Psoas muscle (tissue), 8 donors: ENCODE results near the gene ITGA7. TPM values are rescaled to one million over a fixed set of nuclear protein-coding genes. Genes with fewer than 3 reads are reported as not detected.

ENCODE experiments used
- ATAC-seq, 4 donors: fragments of 200-7000 bp; cut with Tn5 transposase; one replicate each; pipeline ENCODE4 v1.9.1; 2020; ENCODE audit warnings: moderate library complexity in 3 of 4, mild to moderate bottlenecking in 2 of 4
- DNase-seq, 2 donors: peaks; one replicate each; pipeline ENCODE4 v3.0.0-alpha.2; 2020
- H3K27ac ChIP-seq: fragments of 200-600 bp; one replicate; pipeline ENCODE4 v1.8.0; 2022
- H3K27me3 ChIP-seq, 3 donors: fragments of 200-600 bp in 1 of 3; one replicate each; pipeline versions ENCODE4 v1.6.1 to v1.8.0; 2013 to 2022; ENCODE audit warnings: low read length in 2 of 3, mild to moderate bottlenecking in 2 of 3, moderate library complexity in 1 of 3; ENCODE audit not compliant: insufficient read depth in 3 of 3
- H3K36me3 ChIP-seq, 2 donors: fragments of 200-600 bp in 1 of 2; one replicate each; pipeline versions ENCODE4 v1.6.1 to v1.8.0; 2013 to 2022; ENCODE audit warnings: low read depth in 1 of 2, mild to moderate bottlenecking in 1 of 2, moderate library complexity in 1 of 2; ENCODE audit not compliant: insufficient read depth in 1 of 2
- H3K4me1 ChIP-seq: fragments of 200-600 bp; one replicate; pipeline ENCODE4 v1.8.0; 2022
- H3K4me3 ChIP-seq: fragments of 200-600 bp; one replicate; pipeline ENCODE4 v1.8.0; 2022; ENCODE audit warnings: mild to moderate bottlenecking
- H3K9me3 ChIP-seq: fragments of 200-600 bp; one replicate; pipeline ENCODE4 v1.8.0; 2022
- WGBS, 3 donors: extraction: QIAGEN DNeasy Blood & Tissue Kit; methylation state at CpG; one replicate each; pipeline versions ENCODE4 v1.1.6 to v1.1.7; 2013; 5-methylcytosine and 5-hydroxymethylcytosine counted together
- intact Hi-C, 2 donors: fragments of 100-400 bp; cut with DNase I; formaldehyde crosslinking; loops; one replicate each; pipeline versions ENCODE4 v1.11.0 to v1.14.2; 2022
- polyA plus RNA-seq, 3 donors: library from polyadenylated mRNA; stranded (reverse); fragments of 200-250 nt; gene quantifications; one replicate each; pipeline ENCODE4 v1.2.3, GENCODE V29; 2013
- total RNA-seq, 4 donors: library from RNA; stranded (reverse); fragmentation: NEBNext Ultra II Directional in 2 of 4; extraction: Animal tissue kit (Norgen Biotek cat#: 25700) in 2 of 4; gene quantifications; one replicate each; pipeline versions ENCODE4 v1.2.1 to v1.2.4, GENCODE V29; 2021 to 2023
- TF ChIP-seq, protein P1 (sequence below): fragments of 200-600 bp; IDR thresholded peaks from one replicate; pipeline ENCODE4 v1.8.0; 2022; ENCODE audit warnings: antibody characterized with exemption
- donor health status: healthy with polysubstance abuse.
- donor health status: DM: no; HTN: no; CAD: no; lungs with moderate emphysema.
- donor health status: Bipolar disorder and iron deficiency.
- donor health status: healthy.
- donor health status: DM: yes; HTN: yes; CAD: no.
- donor health status: DM: no; HTN: no; CAD: no.
- donor health status: DM: no; HTN: no; CAD: no.
- donor health status: DM: yes; HTN: yes; CAD: no.

ITGA7 gene
- total and polyA plus RNA-seq, 7 donors, result 51.8 to 433 (median 297) TPM

DNA sequence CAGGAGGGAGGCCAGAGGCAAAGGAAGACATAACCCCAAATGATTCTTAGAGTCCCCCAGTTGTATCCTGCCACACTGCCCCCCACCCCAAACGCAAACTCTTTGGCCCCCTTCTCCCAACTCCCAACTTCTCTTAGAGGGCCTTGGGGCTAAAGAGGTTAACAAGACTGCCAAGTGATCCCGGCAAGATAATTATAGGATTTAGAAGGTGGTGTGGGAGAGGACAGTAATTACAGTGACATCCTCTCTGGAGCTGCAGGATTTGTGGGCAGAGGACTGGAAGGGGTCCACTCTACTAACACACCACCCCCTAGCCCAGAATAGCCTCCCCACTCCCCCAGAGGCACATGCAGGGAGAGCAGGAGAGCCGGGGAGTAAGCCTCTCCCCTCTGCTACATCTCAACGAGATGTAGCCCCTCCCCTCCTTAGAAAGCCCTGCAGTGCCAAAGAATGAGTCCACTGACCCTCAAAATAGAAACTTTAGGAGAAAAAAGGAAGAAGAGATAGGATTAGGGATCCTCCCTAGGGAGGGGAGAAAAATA lies 29.9 kb upstream of the ITGA7 start:
- intact Hi-C loops, result loop anchor here (2.0 to 5.0 kb wide), 3 partner anchors 61 to 290 kb away; no protein-coding TSS in a partner anchor
- Histone ChIP-seq H3K27me3 (no peaks in the 10 kb centered on the region), H3K36me3 (no peaks in the 10 kb centered on the region), H3K4me1 (no peaks in the 10 kb centered on the region), H3K4me3 (peak overlapping the region; percentile 64), H3K27ac (no peak overlapping the region), H3K9me3 (no peaks in the 10 kb centered on the region)
- ATAC-seq (peak in 1 of 4 donors; percentile 12), DNase-seq (no peak)
- TF ChIP-seq, protein P1, sequence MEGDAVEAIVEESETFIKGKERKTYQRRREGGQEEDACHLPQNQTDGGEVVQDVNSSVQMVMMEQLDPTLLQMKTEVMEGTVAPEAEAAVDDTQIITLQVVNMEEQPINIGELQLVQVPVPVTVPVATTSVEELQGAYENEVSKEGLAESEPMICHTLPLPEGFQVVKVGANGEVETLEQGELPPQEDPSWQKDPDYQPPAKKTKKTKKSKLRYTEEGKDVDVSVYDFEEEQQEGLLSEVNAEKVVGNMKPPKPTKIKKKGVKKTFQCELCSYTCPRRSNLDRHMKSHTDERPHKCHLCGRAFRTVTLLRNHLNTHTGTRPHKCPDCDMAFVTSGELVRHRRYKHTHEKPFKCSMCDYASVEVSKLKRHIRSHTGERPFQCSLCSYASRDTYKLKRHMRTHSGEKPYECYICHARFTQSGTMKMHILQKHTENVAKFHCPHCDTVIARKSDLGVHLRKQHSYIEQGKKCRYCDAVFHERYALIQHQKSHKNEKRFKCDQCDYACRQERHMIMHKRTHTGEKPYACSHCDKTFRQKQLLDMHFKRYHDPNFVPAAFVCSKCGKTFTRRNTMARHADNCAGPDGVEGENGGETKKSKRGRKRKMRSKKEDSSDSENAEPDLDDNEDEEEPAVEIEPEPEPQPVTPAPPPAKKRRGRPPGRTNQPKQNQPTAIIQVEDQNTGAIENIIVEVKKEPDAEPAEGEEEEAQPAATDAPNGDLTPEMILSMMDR, result no peak
- 12 to 15% (median 13%) methylated on average over 4 of the region's 4 CpGs for WGBS, 3 donors

GRCh38 chr12:55736780-55737580 lies 29.3 kb upstream of the ITGA7 start:
- Histone ChIP-seq H3K27me3 (no peaks in the 10 kb centered on the region), H3K4me3 (no peak overlapping the region), H3K36me3 (peaks cover 0 to 4% of the 10 kb centered on the region in 2 donors), H3K4me1 (no peaks in the 10 kb centered on the region), H3K27ac (no peak overlapping the region), H3K9me3 (no peaks in the 10 kb centered on the region)
- DNase-seq (peak; percentile 60 to 78), ATAC-seq (peak; percentile 60 to 76 (median 72))
- WGBS, 3 donors, result 15 to 30% (median 23%) methylated on average over 6 of the region's 6 CpGs
- TF ChIP-seq, protein P1, result peak; percentile 63
- intact Hi-C loops, result loop anchor here in 1 of 2 donors (5.0 kb wide), 1 partner anchor 290 kb away; no protein-coding TSS in a partner anchor

GRCh38 chr12:55736076-55736475 lies 28.4 kb upstream of the ITGA7 start:
- H3K36me3 ChIP-seq, result peaks cover 0 to 5% of the 10 kb centered on the region in 2 donors
- H3K27me3 ChIP-seq, result no peaks in the 10 kb centered on the region
- DNase-seq (no peak), ATAC-seq (no peak)
- TF ChIP-seq, protein P1, result no peak
- H3K9me3 ChIP-seq, result no peaks in the 10 kb centered on the region
- WGBS, 3 donors, result 44 to 60% (median 45%) methylated on average over 3 of the region's 3 CpGs
- no peak overlapping the region for H3K27ac ChIP-seq
- H3K4me1 ChIP-seq, result no peaks in the 10 kb centered on the region
- no peak overlapping the region for H3K4me3 ChIP-seq
- intact Hi-C loops, result loop anchor here in 1 of 2 donors (5.0 kb wide), 1 partner anchor 291 kb away; no protein-coding TSS in a partner anchor

GRCh38 chr12:55734595-55734994 lies 26.9 kb upstream of the ITGA7 start:
- TF ChIP-seq, protein P1, result no peak
- intact Hi-C loops, result no loop called here
- no peak for DNase-seq
- Histone ChIP-seq H3K4me1 (peaks cover 14% of the 10 kb centered on the region), H3K27me3 (no peaks in the 10 kb centered on the region), H3K36me3 (peaks cover 0 to 5% of the 10 kb centered on the region in 2 donors), H3K27ac (no peak overlapping the region), H3K4me3 (no peak overlapping the region), H3K9me3 (no peaks in the 10 kb centered on the region)
- 87 to 94% (median 93%) methylated on average over 3 of the region's 3 CpGs for WGBS, 3 donors
- ATAC-seq, result no peak
